ENCODE data around the gene CLDN9.

Gene CLDN9

DNA sequence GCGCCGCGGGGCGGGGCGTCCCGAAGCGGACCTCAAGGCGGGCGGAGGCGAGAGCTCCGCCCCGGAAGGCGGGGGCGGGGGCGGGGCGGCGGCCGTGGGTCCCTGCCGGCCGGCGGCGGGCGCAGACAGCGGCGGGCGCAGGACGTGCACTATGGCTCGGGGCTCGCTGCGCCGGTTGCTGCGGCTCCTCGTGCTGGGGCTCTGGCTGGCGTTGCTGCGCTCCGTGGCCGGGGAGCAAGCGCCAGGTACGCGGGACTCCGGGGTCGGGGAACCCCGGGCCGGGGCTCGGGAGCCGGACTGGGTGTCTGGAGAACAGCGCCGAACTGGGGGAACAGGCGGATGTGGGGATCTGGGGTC lies 7.5 kb downstream of the CLDN9 start, which contains the start of gene TNFRSF12A:
Gene TNFRSF12A (plus strand): TSS at position 122 of the 357 bp plus-strand sequence. CDS start 30 bp downstream, at position 152.
- TF ChIP-seq ZFX (IDR thresholded peaks at IDR 0.05; ENCODE audit: borderline replicate concordance), result no peak
- TF ChIP-seq, protein P1, sequence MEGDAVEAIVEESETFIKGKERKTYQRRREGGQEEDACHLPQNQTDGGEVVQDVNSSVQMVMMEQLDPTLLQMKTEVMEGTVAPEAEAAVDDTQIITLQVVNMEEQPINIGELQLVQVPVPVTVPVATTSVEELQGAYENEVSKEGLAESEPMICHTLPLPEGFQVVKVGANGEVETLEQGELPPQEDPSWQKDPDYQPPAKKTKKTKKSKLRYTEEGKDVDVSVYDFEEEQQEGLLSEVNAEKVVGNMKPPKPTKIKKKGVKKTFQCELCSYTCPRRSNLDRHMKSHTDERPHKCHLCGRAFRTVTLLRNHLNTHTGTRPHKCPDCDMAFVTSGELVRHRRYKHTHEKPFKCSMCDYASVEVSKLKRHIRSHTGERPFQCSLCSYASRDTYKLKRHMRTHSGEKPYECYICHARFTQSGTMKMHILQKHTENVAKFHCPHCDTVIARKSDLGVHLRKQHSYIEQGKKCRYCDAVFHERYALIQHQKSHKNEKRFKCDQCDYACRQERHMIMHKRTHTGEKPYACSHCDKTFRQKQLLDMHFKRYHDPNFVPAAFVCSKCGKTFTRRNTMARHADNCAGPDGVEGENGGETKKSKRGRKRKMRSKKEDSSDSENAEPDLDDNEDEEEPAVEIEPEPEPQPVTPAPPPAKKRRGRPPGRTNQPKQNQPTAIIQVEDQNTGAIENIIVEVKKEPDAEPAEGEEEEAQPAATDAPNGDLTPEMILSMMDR (IDR thresholded peaks at IDR 0.05), result peak; percentile 9; the same call in 1 of the 2 replicates
- peak within 1 kb of the TSS; percentile 88 for H3K27ac ChIP-seq

DNA sequence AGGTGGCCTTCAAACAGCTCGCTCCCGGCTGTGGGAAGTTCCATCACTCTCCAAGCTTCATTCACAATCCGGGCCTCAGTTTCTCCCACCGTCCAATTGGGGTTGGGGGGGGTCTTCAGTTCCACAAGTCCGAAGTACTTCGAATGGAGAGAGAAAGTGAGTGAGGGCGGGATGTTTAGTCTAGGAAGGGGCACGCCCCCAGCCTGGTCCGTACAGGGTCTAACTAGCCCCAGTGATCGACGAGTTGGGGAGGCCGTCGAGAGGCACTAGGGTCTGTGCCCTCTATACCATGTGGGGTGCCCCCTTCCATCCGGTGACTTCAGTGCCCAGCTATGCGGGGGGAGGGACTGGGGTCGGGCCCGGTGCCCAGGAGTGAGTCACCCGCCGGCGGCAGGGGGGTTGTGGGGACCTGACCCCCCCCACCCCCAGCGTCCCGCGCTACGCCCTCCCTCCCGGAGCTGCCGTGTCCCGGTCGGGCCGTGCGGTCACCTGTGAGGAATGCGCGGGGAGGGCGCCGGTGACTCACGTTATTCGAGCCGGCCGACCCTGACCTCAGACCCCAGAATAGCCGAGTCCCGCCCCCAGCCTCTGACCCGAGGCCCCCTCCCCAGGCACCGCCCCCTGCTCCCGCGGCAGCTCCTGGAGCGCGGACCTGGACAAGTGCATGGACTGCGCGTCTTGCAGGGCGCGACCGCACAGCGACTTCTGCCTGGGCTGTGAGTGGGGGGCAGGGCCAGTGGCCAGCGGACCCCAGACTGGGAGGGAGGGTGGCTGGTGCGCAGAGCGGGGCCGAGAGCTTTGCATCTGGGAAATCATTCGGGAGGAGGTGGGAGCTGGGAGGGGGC lies 8.1 kb downstream of the CLDN9 start:
- TF ChIP-seq, protein P1 (IDR thresholded peaks at IDR 0.05), result no peak
- no peak for TF ChIP-seq ZFX (IDR thresholded peaks at IDR 0.05; ENCODE audit: borderline replicate concordance)
- peak overlapping the region; percentile 88 for H3K27ac ChIP-seq

DNA sequence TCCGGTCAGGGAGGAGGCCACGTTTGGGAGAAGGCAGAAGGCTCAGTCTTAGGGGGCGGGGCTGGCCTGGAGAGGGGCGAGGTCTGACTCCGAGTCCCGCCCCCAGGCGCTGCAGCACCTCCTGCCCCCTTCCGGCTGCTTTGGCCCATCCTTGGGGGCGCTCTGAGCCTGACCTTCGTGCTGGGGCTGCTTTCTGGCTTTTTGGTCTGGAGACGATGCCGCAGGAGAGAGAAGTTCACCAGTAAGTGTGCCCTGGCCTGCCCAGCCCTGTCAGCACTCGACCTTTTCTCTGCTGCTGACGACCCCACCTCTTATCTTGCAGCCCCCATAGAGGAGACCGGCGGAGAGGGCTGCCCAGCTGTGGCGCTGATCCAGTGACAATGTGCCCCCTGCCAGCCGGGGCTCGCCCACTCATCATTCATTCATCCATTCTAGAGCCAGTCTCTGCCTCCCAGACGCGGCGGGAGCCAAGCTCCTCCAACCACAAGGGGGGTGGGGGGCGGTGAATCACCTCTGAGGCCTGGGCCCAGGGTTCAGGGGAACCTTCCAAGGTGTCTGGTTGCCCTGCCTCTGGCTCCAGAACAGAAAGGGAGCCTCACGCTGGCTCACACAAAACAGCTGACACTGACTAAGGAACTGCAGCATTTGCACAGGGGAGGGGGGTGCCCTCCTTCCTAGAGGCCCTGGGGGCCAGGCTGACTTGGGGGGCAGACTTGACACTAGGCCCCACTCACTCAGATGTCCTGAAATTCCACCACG lies 8.9 kb downstream of the CLDN9 start:
- TF ChIP-seq, protein P1 (IDR thresholded peaks at IDR 0.05), result peak; percentile 51
- no peak for TF ChIP-seq ZFX (IDR thresholded peaks at IDR 0.05; ENCODE audit: borderline replicate concordance)
- peak overlapping the region; percentile 88 for H3K27ac ChIP-seq

DNA sequence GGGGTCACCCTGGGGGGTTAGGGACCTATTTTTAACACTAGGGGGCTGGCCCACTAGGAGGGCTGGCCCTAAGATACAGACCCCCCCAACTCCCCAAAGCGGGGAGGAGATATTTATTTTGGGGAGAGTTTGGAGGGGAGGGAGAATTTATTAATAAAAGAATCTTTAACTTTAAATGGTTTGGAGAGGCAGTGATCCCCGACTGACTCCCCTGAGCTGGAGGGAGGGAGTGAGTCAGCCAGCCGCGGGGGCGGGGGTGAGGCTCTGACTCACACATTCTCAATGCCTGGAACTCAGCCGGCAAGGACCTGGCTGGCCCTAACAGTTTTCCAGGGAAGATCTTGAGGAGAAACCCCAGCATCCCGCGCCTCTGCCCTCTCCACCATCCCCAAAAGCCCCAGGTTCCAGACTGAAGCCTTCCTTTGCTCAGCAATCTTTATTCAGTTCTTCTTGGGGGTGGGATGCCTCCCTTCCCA lies 9.5 kb downstream of the CLDN9 start:
- H3K27ac ChIP-seq, result peak overlapping the region; percentile 88
- TF ChIP-seq, protein P1 (IDR thresholded peaks at IDR 0.05), result no peak
- TF ChIP-seq ZFX (IDR thresholded peaks at IDR 0.05; ENCODE audit: borderline replicate concordance), result no peak

DNA sequence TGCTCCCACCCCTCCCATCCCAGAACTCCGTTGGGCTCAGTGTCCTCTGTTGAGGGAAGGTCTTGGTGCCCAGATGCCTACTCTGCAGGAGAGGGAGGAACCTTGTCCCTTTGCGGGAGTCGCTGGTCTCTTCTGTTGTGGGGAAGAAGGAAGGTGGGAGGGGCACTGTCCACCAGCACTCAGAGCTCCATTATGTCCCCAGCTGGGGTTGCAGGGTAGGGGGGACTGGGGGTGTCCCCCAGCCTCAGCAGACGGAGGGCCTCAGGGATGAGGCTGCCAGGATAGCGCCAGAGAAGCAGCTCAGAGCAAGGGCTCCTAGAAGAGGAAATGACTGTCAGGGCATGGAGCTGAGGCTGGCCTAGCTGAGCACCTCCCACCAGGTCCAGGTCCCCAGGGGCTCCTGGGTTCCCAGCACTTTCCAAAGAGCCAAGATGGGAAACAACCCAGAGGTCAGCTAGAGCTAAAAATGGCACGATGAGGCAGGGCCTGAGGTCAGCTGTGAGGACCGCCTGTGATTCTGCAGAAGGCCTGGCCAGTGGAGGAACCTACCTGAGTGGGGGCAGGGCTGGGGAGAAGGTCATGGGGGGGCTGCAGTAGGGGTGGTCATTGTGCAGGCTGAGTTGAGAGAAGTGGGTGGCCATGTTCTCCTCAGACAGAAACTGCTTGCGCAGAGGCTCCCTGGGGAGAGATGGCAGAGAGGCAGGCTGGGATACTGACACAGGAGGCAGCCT lies 10.1 kb downstream of the CLDN9 start:
- TF ChIP-seq ZFX (IDR thresholded peaks at IDR 0.05; ENCODE audit: borderline replicate concordance), result no peak
- TF ChIP-seq, protein P1 (IDR thresholded peaks at IDR 0.05), result no peak
- H3K27ac ChIP-seq, result peak overlapping the region; percentile 88

DNA sequence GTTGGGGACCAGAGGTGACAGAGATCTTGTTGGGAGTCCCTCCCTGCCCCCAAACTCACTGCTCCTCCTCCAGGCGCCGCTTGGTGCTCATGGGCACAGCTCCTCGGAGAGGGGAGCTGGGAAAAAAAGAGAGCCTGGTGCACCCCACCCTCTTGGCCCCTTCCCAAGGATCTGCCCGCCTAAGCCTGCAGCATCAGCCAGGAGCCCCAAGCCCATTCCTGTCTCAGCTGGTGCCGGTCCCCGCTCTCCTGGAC lies 10.6 kb downstream of the CLDN9 start:
- H3K27ac ChIP-seq, result peak overlapping the region; percentile 88
- TF ChIP-seq ZFX (IDR thresholded peaks at IDR 0.05; ENCODE audit: borderline replicate concordance), result no peak
- TF ChIP-seq, protein P1 (IDR thresholded peaks at IDR 0.05), result no peak
